Body of pancreas (tissue), 4 donors: Measurements from ENCODE around the gene STRIP2. TPM values are rescaled to one million over a fixed set of nuclear protein-coding genes. Genes with fewer than 3 reads are reported as not detected.
"Not testable (repeated sequence)": the region's sequence is repeated elsewhere in the genome, so short reads cannot be mapped to it uniquely, and the experiment has no call there.

ENCODE experiments used
- ATAC-seq: fragments of 150-250 bp; one replicate; pipeline ENCODE4 v1.9.1; 2016
- DNase-seq, 4 donors: peaks; one replicate each; pipeline ENCODE4 v3.0.0-alpha.2; 2019
- H3K27ac ChIP-seq, 4 donors: fragments of 200-600 bp; sonication (generic); 1 replicate in 3 of 4; 2 replicates in 1 of 4; pipeline versions ENCODE4 v1.5.1 to v1.6.1; 2016 to 2019; ENCODE audit warnings: mild to moderate bottlenecking in 1 of 4, mixed read lengths in 1 of 4, moderate library complexity in 1 of 4
- H3K27me3 ChIP-seq, 2 donors: fragments of 200-600 bp; sonication (generic); one replicate each; pipeline ENCODE4 v1.6.0; 2016; ENCODE audit warnings: mild to moderate bottlenecking in 1 of 2
- H3K36me3 ChIP-seq, 2 donors: fragments of 200-600 bp; sonication (generic); replicated peaks in 1 of 2; 2 replicates each; pipeline ENCODE4 v1.5.1; 2016; ENCODE audit warnings: low read depth in 2 of 2; ENCODE audit not compliant: insufficient read depth in 1 of 2
- H3K4me1 ChIP-seq: fragments of 200-600 bp; sonication (generic); one replicate; pipeline ENCODE4 v1.6.0; 2016
- H3K4me3 ChIP-seq, 2 donors: fragments of 200-600 bp; sonication (generic); 1 replicate in 1 of 2; 2 replicates in 1 of 2; pipeline ENCODE4 v1.5.1; 2016 to 2019
- H3K9me3 ChIP-seq, 3 donors: fragments of 200-600 bp; sonication (generic); 1 replicate in 2 of 3; 2 replicates in 1 of 3; pipeline ENCODE4 v1.5.1; 2016
- POLR2A ChIP-seq, 3 donors: fragments of 450-650 bp; IDR thresholded peaks; one replicate each; pipeline ENCODE4 v1.6.1; 2016; ENCODE audit warnings: antibody characterized with exemption in 3 of 3, mild to moderate bottlenecking in 2 of 3
- WGBS, 2 donors: methylation state at CpG; one replicate each; pipeline ENCODE4 v1.1.5; 2017; 5-methylcytosine and 5-hydroxymethylcytosine counted together
- intact Hi-C: fragments of 100-400 bp; cut with DNase I; formaldehyde crosslinking; loops from one replicate; pipeline ENCODE4 v1.15.1; 2023
- total RNA-seq, 2 donors: library from RNA; depleted of rRNA; stranded (reverse); fragments of >200 nt; gene quantifications; one replicate each; pipeline ENCODE4 v1.1.0, GENCODE V29; 2016
- TF ChIP-seq, protein P1 (sequence below), 7 experiments: fragments of 450-650 bp in 4 of 7; fragments of 200-600 bp in 3 of 7; sonication (generic) in 3 of 7; IDR thresholded peaks; one replicate each; pipeline ENCODE4 v1.5.1; 2016 to 2019; ENCODE audit warnings: antibody characterized with exemption in 7 of 7

STRIP2 gene
- total RNA-seq, 2 donors from 2014 or later = 0.26 TPM; not detected in 1

DNA sequence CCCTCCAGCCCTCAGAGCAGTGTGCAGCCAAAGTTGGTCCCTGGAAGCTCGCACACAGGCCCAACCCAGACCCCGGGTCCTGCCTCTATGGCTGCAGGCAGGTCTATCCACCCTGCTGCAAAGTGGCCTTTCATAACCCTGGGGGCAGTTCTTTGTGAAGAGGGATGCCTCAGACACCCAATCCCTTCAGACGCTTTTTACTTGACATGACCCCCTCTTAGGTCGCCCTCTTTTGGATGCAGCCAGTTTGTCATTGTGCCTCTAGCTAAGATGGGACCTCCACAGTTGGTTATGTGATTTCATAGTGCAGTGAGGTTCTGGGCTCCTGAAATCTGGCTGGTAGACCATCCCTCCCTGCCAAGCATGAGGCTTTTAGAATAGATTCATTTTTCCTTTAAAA, 95.4 kb downstream of the STRIP2 start:
- ATAC-seq = no peak
- Histone ChIP-seq H3K4me3 (no peak overlapping the region), H3K27me3 (no peaks in the 10 kb centered on the region), H3K27ac (no peak overlapping the region), H3K4me1 (no peaks in the 10 kb centered on the region), H3K36me3 (no peaks in the 10 kb centered on the region), H3K9me3 (no peaks in the 10 kb centered on the region)
- intact Hi-C loops = no loop called here
- WGBS, 2 donors = 84 to 89% methylated on average over 3 to 4 of the region's 4 CpGs
- TF ChIP-seq POLR2A (IDR thresholded peaks at IDR 0.05) = no peak
- TF ChIP-seq, protein P1, sequence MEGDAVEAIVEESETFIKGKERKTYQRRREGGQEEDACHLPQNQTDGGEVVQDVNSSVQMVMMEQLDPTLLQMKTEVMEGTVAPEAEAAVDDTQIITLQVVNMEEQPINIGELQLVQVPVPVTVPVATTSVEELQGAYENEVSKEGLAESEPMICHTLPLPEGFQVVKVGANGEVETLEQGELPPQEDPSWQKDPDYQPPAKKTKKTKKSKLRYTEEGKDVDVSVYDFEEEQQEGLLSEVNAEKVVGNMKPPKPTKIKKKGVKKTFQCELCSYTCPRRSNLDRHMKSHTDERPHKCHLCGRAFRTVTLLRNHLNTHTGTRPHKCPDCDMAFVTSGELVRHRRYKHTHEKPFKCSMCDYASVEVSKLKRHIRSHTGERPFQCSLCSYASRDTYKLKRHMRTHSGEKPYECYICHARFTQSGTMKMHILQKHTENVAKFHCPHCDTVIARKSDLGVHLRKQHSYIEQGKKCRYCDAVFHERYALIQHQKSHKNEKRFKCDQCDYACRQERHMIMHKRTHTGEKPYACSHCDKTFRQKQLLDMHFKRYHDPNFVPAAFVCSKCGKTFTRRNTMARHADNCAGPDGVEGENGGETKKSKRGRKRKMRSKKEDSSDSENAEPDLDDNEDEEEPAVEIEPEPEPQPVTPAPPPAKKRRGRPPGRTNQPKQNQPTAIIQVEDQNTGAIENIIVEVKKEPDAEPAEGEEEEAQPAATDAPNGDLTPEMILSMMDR (IDR thresholded peaks at IDR 0.05) = no peak
- no peak for DNase-seq

DNA sequence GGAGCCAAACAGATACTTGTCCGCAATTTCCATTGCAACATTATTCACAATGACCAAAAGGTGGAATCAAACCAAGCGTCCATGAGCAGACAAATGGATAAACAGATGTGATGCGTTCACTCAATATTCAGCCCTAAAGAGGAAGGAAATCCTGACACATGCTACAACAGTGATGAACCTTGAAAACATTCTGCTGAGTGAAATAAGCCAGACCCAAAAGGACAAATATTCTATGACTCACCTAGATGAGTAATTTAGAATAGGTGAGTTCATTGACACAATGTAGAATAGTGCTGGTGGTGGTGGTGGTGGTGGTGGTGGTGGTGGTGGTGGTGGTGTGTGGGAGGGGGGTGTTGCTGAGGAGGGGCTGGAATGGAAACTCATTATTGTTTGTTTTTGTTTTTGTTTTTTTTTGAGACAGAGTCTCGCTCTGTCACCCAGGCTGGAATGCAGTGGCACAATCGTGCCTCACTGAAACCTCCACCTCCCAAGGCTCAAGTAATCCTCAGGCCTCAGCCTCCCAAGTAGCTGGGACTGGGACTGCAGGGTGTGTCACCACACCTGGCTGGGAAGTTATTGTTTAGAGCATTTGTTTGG, 96.7 kb downstream of the STRIP2 start:
- Histone ChIP-seq H3K4me1 (no peaks in the 10 kb centered on the region), H3K27ac (no peak overlapping the region), H3K4me3 (no peak overlapping the region), H3K27me3 (no peaks in the 10 kb centered on the region), H3K9me3 (no peaks in the 10 kb centered on the region), H3K36me3 (no peaks in the 10 kb centered on the region)
- no peak for DNase-seq
- TF ChIP-seq POLR2A (IDR thresholded peaks at IDR 0.05) = no peak
- TF ChIP-seq, protein P1 (IDR thresholded peaks at IDR 0.05) = no peak
- WGBS, 2 donors = 70 to 87% methylated on average over 5 of the region's 5 CpGs
- intact Hi-C loops = no loop called here
- no peak for ATAC-seq

DNA sequence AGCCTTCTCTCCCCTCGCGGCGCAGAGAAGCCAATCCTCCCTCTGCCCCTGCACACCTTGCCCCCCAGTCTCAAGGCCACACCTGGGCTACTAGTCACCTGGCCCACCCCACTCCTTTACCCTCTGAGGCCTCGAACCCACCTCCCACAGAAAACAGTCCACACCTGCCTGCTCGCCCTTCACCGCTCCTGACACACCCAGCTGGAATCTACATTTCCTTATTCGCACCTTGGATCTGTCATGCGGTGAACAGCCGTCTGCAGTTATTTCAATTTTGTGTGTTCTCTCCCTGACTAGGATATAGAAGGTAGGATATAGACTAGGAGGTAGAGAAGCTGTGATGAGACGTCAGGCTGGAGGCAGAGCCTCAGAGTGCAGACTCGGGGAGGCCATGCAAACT, 97.5 kb downstream of the STRIP2 start:
- DNase-seq (no peak), ATAC-seq (no peak)
- no peaks in the 10 kb centered on the region for H3K4me1 ChIP-seq
- no peaks in the 10 kb centered on the region for H3K36me3 ChIP-seq
- H3K9me3 ChIP-seq = no peaks in the 10 kb centered on the region
- H3K27ac ChIP-seq = no peak overlapping the region
- no peaks in the 10 kb centered on the region for H3K27me3 ChIP-seq
- no peak for TF ChIP-seq POLR2A (IDR thresholded peaks at IDR 0.05)
- TF ChIP-seq, protein P1 (IDR thresholded peaks at IDR 0.05) = no peak
- intact Hi-C loops = no loop called here
- 83 to 88% methylated on average over 9 to 11 of the region's 11 CpGs for WGBS, 2 donors
- H3K4me3 ChIP-seq = no peak overlapping the region

DNA sequence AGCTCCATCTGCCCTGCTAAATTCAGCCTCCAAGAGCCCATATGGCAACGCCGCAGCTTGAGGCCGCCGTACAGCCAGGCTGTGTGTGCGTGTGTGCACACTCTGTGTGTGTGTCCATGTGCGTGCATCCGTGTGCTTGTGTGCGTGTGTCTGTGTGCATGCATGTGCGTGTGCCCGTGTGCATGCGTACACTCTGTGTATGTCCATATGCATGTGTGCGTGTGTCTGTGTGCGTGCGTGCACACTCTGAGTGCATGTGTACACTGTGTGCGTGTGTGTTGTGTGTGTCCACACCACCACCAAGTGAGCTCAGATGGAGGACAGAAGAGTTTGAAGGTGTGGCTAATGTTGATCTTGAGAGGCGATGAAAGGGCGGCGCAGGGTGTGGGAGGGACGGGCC, 98.1 kb downstream of the STRIP2 start:
- Histone ChIP-seq H3K27ac (no peak overlapping the region), H3K4me1 (no peaks in the 10 kb centered on the region), H3K9me3 (no peaks in the 10 kb centered on the region), H3K36me3 (no peaks in the 10 kb centered on the region), H3K4me3 (no peak overlapping the region), H3K27me3 (no peaks in the 10 kb centered on the region)
- no peak for ATAC-seq
- no peak for DNase-seq
- WGBS, 2 donors = 84 to 93% methylated on average over 6 to 19 of the region's 19 CpGs
- intact Hi-C loops = no loop called here
- TF ChIP-seq POLR2A (IDR thresholded peaks at IDR 0.05) = no peak
- TF ChIP-seq, protein P1 (IDR thresholded peaks at IDR 0.05) = no peak

DNA sequence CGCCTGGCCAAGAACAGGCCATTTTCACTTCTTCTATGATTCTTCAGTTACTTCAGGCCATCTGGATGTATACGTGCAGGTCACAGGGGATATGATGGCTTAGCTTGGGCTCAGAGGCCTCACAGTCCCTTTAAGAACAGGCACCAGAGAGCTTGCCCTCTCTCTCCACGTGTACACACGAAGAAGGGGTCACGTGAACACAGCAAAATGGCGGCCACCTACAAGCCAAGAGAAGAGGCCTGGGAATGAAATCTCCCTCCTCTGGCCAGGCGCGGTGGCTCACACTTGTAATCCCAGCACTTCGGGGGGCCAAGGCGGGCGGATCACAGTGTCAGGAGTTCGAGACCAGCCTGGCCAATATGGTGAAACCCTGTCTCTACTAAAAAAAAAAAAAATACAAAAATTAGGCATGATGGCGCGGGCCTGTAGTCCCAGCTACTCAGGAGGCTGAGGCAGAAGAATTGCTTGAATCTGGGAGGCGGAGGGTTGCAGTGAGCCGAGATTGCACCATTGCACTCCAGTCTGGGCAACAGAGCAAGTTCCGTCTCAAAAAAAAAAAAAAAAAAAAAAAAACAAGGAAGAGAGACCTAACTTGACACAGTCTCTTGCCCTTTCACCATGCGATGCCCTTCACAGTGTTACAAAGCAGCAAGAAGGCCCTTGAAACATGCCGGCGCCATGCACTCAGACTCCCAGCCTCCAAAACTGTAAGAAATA, 100.5 kb downstream of the STRIP2 start:
- 85 to 87% methylated on average over 17 to 20 of the region's 20 CpGs for WGBS, 2 donors
- H3K36me3 ChIP-seq, H3K9me3 ChIP-seq, intact Hi-C loops, H3K4me1 ChIP-seq, H3K4me3 ChIP-seq, H3K27ac ChIP-seq, DNase-seq, H3K27me3 ChIP-seq, ATAC-seq: not testable (repeated sequence)
